Activated CD8-positive, alpha-beta memory T cell treated with anti-CD3 and anti-CD28 coated beads for 36 hours (primary cell): Measurements from ENCODE around the gene ARHGAP10. TPM values are rescaled to one million over a fixed set of nuclear protein-coding genes. Genes with fewer than 3 reads are reported as not detected.

Source experiments
- CTCF ChIA-PET: fragments of 350-600 bp; sonication (Branson Sonifier 250); formaldehyde crosslinking; loops from one replicate; lab custom pipeline; 2021; ENCODE audit warnings: antibody characterized with exemption; lab: Charles Lee
- POLR2A ChIA-PET: fragments of 350-600 bp; sonication (Branson Sonifier 250); formaldehyde crosslinking; loops from one replicate; lab custom pipeline; 2021; ENCODE audit warnings: antibody characterized with exemption; lab: Charles Lee
- total RNA-seq, 2 experiments: library from RNA; stranded (reverse); gene quantifications; one replicate each; pipeline ENCODE4 v1.2.3, GENCODE V29; 2021

ARHGAP10 gene
- 1 to 10 TPM; 8.7 to 9.5 TPM for total RNA-seq

DNA sequence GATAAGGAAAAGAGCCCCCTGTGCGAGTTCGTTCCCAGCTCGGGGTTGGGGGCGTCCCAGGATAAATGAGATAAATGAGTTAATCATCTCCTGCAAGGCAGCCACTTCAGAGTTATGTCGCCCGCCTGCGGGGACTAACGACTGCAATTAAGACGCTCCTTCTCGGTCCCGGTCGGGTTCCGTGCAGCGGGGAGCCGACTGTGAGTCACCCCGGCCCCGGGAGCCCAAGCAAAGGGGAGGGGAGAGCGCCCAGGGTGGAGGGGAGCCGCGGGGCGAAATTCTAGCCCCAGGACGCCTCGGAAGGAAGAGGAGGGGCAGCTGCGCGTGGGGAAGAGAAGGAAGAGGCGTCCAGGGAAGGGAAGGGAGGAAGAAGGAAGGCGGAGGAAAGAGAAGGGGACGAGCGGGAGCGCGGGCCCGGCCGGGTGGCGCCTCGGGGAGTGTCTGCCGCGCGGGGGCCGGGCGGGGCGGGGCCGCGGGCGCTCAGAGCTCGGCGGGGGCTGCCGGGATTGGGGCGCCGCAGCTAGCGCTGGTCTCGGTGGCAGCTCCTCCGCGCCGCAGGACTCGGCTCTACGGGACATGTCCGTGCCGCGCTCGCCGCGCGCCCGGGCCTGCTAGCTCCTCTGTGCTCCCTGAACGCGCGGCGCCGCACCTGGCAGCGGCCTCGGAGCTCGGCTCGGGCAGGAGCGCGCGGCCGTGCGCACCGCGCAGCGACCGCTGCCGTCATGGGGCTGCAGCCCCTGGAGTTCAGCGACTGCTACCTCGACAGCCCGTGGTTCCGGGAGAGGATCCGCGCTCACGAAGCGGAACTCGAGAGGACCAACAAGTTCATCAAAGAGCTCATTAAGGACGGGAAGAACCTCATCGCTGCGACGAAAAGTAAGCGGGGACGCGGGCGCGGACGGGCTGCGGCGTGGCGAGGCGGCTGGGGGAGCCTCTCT is at the start of gene ARHGAP10:
TSS of gene ARHGAP10 (plus strand) at position 509 of the 938 bp plus-strand sequence. CDS start at position 723, 214 bp downstream.
- ChIA-PET CTCF (interaction anchor here (1.0 to 3.1 kb wide), 4 partner anchors 24 to 134 kb away, joined by 3 to 18 read pairs (median 4); no protein-coding TSS in a partner anchor), POLR2A (interaction anchor here (0.6 to 2.2 kb wide), 5 partner anchors 20 to 115 kb away, joined by 3 to 17 read pairs (median 4); partner anchors contain the start of genes PRMT9 and TMEM184C)

GRCh38 chr4:147682755-147683154 is 49.1 kb upstream of the ARHGAP10 start:
- CTCF ChIA-PET: interaction anchor here (1.1 to 2.8 kb wide), 2 partner anchors 65 to 183 kb away, joined by 3 to 16 read pairs; partner anchors contain the start of gene TMEM184C
- POLR2A ChIA-PET: interaction anchor here (2.0 kb wide), 1 partner anchor 49 kb away, joined by 17 read pairs; the partner anchor contains the start of gene ARHGAP10

- ChIA-PET CTCF (interaction anchor here (1.1 to 2.8 kb wide), 3 partner anchors 66 to 183 kb away, joined by 3 to 16 read pairs (median 3); partner anchors contain the start of gene TMEM184C), POLR2A (interaction anchor here (0.6 to 2.3 kb wide), 4 partner anchors 29 to 756 kb away, joined by 3 to 17 read pairs (median 13); partner anchors contain the start of genes ARHGAP10 and TMEM184C)
These were observed 48.7 kb upstream of the ARHGAP10 start for GRCh38 chr4:147683188-147683591.

GRCh38 chr4:147683717-147684700 is 47.9 kb upstream of the ARHGAP10 start, which contains the start of gene PRMT9:
PRMT9 (minus strand) TSS chr4:147684163; CDS start chr4:147683987, 176 bp downstream.
- POLR2A ChIA-PET: interaction anchor here (0.6 to 2.3 kb wide), 6 partner anchors 28 to 759 kb away, joined by 3 to 17 read pairs (median 6); partner anchors contain the start of genes ARHGAP10 and TMEM184C
- CTCF ChIA-PET: interaction anchor here (0.7 to 2.8 kb wide), 4 partner anchors 38 to 182 kb away, joined by 3 to 16 read pairs (median 3); partner anchors contain the start of gene TMEM184C

DNA sequence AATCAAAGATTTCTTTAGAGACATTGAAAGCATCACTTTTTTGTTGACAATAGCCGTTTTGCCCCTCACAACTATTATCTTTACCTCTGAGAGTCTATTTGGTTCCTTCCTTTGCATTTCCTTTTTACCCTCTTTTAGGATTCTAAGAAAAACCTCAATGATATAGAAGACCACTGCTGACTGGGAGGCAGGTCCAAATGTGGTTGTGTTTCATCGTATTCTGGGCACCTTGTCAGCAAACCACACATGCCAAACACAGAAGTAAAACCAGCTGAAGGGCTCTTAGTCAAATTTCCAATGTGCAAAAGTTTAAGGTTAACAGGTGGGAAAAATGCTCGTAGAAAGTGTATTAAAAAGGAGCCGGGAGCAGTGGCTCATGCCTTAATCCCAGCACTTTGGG is 42.8 kb upstream of the ARHGAP10 start:
- ChIA-PET POLR2A (interaction anchor here (0.6 to 0.7 kb wide), 2 partner anchors 71 to 195 kb away, joined by 3 to 4 read pairs; no protein-coding TSS in a partner anchor), CTCF (interaction anchor here (0.7 kb wide), 1 partner anchor 1578 kb away, joined by 3 read pairs; no protein-coding TSS in a partner anchor)

DNA sequence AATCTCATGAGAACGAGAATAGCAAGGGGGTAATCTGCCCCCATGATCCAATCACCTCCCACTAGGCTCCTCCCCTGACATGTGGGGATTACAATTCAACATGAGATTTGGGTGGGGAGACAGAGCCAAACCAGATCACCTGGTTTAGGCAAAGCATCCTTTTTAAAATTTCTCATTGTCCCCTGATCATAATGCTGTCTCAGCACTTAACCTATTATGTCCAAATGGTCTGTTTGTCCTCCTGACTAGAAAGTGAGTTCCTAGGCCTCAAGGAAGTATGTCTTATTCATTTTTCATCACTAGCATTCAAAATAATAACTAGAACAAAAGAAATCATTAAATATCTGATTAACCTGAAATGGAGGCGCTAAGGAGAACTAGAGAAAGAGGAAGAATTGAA is 40.1 kb upstream of the ARHGAP10 start:
- ChIA-PET CTCF (interaction anchor here (0.7 kb wide), 1 partner anchor 951 kb away, joined by 3 read pairs; no protein-coding TSS in a partner anchor), POLR2A (no interaction called here)

DNA sequence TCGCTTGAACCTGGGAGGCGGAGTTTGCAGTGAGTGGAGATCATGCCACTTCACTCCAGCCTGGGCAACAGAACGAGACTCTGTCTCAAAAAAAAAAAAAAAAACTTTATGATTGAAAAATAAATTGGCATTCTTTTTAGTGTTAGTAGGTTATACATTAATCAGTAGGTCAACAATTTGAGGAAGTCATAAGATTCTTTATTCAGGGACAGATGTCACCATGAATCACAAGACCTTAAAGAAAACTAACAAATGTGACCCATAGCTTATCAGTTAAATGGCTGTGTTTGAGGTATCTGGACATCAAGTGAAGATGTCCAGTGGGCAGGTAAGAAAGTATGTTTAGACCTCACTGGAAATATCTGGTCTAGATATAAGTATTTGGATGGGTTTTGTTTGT is 38.7 kb upstream of the ARHGAP10 start:
- POLR2A ChIA-PET: no interaction called here
- CTCF ChIA-PET: no interaction called here

- CTCF ChIA-PET: interaction anchor here (1.9 kb wide), 1 partner anchor 170 kb away, joined by 7 read pairs; no protein-coding TSS in a partner anchor
- POLR2A ChIA-PET: no interaction called here
These were observed 35.0 kb upstream of the ARHGAP10 start for GRCh38 chr4:147696866-147697265.

DNA sequence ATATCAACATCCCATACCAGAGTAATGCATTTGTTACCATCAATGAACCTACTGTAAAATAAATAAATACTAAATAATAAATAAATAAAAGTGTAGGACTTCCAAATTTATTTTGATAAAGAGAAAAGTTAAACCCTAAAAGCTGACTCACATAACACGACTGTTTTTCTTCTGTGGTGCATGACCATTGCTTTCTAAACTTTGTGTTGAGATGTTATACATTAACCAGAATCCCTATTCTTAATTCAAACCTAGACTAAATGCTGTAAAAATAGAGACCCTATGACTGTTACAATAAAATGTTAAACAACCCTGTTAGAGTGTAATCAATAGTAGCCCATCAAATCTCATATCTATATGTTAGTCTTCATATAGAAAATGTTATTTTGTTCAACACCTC is 27.0 kb upstream of the ARHGAP10 start:
- CTCF ChIA-PET: no interaction called here
- POLR2A ChIA-PET: interaction anchor here (0.7 kb wide), 1 partner anchor 19 kb away, joined by 3 read pairs; no protein-coding TSS in a partner anchor

- POLR2A ChIA-PET: no interaction called here
- CTCF ChIA-PET: interaction anchor here (0.7 to 3.6 kb wide), 5 partner anchors 20 to 176 kb away, joined by 3 to 40 read pairs (median 3); partner anchors contain the start of gene ARHGAP10
These were observed 23.8 kb upstream of the ARHGAP10 start for GRCh38 chr4:147707892-147708672.

- ChIA-PET POLR2A (interaction anchor here (0.6 kb wide), 1 partner anchor 676 kb away, joined by 5 read pairs; no protein-coding TSS in a partner anchor), CTCF (interaction anchor here (3.6 kb wide), 1 partner anchor 156 kb away, joined by 40 read pairs; no protein-coding TSS in a partner anchor)
These were observed 21.9 kb upstream of the ARHGAP10 start for GRCh38 chr4:147709999-147710398.

GRCh38 chr4:147714575-147715401 is 17.1 kb upstream of the ARHGAP10 start:
- CTCF ChIA-PET: no interaction called here
- POLR2A ChIA-PET: no interaction called here

- CTCF ChIA-PET: interaction anchor here (0.7 kb wide), 1 partner anchor 115 kb away, joined by 4 read pairs; no protein-coding TSS in a partner anchor
These were observed 14.0 kb upstream of the ARHGAP10 start for GRCh38 chr4:147717878-147718277.

DNA sequence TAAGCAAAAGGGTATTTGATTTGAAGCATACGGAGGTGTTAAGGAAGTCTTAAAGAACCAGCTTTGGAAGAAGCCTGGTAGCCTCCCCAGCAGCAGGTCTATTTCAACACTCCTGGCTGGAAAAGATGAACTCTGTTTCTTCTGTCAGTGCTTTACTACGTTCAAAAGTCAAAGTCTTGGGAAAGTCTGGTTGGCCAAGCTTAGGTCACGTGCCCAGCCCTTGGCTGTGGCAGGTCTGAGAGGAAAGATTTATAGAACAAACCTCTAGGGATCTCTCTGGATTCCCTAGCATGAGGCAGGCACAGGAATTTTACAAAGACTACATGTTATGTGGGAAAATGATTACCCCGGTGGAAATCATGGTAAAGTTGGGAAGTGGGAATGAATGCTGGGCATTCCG is 8.6 kb upstream of the ARHGAP10 start:
- POLR2A ChIA-PET: no interaction called here
- CTCF ChIA-PET: no interaction called here

More at GRCh38 chr4:147717878-147718277, 14.0 kb upstream of the ARHGAP10 start:
- POLR2A ChIA-PET: no interaction called here

GRCh38 chr4:147724468-147725201 is 7.3 kb upstream of the ARHGAP10 start:
- POLR2A ChIA-PET: interaction anchor here (0.6 kb wide), 1 partner anchor 20 kb away, joined by 3 read pairs; no protein-coding TSS in a partner anchor
- CTCF ChIA-PET: interaction anchor here (0.8 kb wide), 1 partner anchor 142 kb away, joined by 4 read pairs; no protein-coding TSS in a partner anchor
